IPS DF 4.7 (cell line): ENCODE results near the gene MYEOV.

Experiments used
- DNase-seq: peaks from one replicate; pipeline ENCODE4 v3.0.0-alpha.2; 2013; ENCODE audit warnings: low spot score; ENCODE audit errors: extremely low read depth

MYEOV gene

GRCh38 chr11:69286374-69287371, 7.3 kb upstream of the MYEOV start:
- DNase-seq = no peak

GRCh38 chr11:69287968-69288882, 5.7 kb upstream of the MYEOV start:
- no peak for DNase-seq

GRCh38 chr11:69288883-69289242, 5.1 kb upstream of the MYEOV start:
- no peak for DNase-seq

DNA sequence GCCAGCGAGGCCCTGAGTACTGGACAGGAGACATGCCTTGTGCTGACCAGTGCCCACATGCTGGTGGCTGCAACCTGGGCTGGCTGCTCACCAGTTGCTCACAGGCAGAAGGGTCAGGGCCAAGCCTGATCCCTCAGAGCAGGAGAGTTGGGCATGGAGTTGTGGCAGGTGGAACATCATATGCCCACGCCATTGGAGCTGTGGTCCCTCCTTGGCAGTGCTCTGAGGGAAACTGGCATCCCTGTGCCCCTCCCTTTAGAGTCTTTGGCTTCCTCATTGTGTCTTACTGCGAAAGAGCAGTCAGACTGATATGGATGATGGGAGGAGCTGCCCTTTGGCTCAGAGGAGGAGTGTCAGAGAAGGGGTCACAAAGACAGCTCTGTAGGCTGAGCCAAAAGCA, 3.1 kb upstream of the MYEOV start:
- no peak for DNase-seq

DNA sequence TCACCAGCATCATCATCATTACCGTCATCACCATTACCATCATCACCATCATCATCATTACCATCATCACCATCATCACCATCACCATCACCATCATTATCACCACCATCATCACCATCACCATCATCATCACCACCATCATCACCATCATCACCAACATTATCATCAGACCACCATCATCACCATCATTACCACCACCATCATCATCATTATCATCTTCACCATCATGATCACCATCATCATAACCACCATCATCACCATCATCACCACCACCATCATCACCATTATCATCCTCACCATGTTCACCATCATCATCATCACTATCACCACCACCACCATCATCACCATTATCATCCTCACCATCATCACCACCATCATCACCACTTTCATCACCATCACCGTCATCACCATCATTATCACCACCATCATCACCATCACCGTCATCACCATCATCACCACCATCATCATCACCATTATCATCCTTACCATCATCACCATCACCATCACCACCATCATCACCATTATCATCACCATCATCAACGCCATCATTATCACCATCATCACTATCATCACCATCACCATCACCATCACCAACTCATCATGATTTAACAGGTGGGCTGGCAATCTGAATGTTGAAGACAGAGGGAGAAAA, 2.4 kb upstream of the MYEOV start:
- no peak for DNase-seq

DNA sequence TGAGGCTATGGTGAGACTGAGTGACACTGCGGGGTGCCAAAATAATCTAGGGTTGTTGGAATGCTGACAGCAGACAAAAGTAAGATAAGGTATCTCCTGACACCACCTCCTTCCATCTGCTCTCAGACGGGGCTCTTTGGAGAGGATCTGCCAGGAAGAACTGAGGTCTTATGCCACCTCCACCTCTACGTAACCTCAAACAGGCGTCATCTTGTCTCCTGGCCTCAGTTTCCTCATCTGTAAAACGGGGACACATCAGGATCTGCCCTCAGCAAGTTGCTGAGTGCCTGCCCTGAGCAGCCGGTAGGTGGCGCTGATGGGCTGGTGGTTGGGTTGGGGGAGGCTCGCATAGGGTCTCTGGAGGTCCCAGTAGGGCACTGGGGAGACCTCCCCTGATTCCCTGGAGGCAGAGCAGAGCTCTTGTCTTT, 1.7 kb upstream of the MYEOV start:
- no peak for DNase-seq

GRCh38 chr11:69293087-69293486, 868 bp upstream of the MYEOV start:
- DNase-seq = no peak

- DNase-seq = no peak
Observed at GRCh38 chr11:69294571-69295078, 670 bp downstream of the MYEOV start.

DNA sequence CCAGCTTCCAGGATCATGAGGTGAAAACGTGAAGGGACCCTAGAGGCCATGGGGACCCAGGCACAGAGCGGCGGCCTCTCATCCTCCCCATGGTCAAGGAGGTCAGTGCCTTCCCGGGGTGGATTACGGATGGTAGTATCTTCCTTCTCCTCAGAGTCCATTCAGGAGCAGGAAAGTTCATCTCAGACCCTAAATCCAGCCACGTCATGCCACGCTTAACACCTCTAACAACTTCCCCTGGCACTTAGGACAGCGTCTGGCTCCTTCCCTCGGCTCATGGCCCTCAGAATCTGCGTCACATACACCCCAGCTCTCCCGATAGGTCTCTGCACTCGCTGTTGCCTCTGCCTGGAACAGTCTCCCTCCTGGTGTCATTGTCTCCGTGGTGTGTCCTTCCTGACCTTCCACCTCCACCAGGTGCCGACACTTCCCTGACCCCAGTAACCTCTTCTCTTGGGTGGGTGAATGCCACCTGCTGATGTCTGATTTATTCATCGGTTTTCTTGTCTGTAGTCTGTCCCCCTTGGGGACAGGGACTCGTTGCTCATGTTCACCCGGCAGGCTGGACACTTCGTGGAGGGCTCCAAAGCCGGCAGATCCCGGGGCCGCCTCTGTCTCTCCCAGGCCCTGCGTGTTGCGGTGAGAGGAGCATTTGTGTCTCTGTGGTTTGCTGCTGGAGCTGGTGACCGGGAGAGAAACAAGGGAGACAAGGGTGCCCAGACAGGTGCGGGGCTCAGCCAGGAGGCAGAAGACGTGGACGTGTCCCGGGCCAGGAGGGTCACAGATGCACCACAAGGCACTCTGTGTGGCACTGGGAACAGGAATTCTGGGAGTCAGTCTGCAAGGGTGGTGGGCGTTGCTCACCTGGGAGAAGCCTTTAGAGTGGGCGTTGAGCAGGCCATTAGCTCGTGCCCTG, 1.4 kb downstream of the MYEOV start:
- no peak for DNase-seq

DNA sequence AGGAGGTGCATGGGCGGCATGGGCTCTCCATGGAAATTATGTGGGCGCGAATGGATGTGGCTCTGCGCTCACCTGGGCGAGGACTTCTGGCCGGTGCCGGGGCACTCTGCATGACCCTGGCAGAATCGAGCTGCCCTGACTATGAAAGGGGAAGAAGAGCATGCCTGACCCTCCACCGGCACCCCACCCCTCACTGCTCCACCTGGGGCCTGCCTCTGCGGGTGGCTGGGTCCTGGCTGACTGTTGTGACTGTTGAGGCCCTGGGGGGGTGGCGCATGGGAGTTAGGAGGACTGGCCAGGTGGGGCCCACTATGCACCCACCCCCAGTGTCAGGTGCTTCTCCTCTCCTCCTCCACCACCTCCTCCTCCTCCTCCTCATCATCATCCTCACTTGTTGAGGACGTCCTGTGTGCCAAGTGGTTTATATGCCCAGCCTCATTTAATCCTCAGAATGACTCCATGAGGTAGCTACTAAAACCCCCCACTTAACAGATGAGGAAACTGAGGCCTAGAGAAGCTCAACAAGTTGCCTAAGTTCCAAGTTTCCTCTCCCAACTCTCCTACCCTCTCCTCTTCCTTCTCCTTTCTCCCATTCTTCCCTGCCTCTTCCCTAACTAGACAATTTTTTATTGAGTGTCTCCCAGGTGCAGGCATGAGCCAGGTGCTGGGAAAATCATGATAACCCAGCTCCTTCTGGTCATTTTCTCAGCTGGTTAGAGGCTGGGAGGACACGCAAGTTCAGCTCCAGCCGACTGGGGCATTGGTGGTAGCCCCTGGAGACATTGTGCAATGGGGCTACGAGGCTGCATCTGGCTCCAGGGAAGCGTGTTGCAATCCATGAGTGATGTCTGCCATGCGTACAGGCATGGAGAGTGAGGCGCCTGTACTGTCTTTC, 2.3 kb downstream of the MYEOV start:
- no peak for DNase-seq

DNA sequence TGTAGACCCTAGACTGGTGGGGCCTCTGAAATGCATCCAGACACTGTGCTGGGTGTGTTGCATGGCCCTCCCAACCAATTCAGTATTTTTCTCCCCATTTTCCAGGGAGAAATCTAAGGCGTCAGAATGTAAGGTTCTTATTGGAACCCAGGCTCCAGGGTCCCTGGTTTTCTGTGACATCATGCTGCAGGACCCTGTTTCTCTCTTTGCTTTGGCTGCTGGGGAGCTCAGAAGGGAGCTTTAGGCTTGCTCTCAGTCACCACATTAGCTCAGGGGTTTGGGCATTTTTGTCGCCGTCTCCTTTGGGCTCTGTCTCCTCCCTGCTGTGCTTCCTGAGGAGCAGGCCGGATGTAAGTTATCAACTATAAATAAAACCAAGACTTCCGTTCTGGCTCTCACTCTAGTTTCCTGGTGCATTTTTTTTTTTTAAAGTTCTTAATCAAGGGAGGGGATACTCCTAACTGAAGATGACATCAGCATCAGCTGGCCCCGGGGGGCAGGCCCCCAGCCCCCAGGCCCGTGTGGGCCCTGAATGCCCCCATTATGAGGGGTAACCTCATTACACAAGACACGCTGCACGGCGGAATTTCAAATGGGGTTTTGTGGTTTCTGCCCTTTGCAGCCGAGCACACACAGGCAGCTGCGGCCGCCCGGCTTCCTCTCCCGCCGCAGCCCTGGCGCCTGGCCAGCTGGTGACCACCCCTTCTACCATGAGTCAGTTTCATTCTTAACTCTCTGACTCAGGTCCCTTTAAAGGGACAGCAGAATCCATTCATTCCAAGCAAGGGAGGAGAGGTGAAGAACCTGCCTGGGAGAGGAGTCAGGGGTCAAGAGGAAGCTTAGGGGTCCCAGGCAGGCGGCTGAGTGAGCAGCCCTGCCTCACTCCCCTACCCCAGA, 3.2 kb downstream of the MYEOV start:
- no peak for DNase-seq

- DNase-seq = no peak
Observed at GRCh38 chr11:69297787-69298266, 3.9 kb downstream of the MYEOV start.

DNA sequence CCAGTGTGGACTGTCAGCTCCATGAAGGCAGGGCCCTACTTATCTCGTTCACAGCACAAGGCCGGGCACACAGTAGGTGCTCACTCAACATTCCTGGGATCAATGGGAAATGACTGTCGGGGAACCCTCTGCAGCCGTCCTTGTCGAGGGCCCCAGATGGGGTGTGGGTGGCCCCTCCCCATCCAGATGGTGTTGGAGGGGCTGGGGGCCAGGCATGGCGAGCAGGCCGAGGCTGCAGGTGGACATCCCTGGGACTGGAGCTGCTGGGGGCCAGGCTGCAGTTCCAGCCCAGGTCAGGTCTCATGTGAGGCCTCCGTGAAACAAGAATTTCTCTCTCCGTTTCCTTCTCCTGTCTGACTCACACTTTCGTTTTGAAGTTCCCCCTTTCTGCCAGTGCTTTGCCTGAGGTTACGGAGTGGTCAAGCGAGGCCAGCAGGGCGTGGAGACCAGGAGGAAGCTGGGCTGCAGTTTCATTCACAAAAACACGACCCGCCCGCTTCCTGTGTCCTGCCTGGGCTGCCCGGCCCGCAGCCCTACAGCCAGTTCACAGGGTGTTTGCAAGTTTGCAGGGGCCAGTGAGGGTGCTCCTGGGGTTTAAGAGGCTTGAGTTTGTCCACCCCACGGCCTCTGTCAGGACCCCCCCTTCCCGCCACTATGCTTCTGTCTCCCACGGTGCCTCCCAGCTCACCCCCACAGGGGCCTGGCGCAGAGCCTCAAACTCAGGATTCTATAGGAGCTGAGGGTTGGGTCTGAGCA, 4.5 kb downstream of the MYEOV start:
- DNase-seq = no peak

- DNase-seq = no peak
Observed at GRCh38 chr11:69299023-69299461, 5.1 kb downstream of the MYEOV start.

- DNase-seq = no peak
Observed at GRCh38 chr11:69299572-69299971, 5.6 kb downstream of the MYEOV start.

DNA sequence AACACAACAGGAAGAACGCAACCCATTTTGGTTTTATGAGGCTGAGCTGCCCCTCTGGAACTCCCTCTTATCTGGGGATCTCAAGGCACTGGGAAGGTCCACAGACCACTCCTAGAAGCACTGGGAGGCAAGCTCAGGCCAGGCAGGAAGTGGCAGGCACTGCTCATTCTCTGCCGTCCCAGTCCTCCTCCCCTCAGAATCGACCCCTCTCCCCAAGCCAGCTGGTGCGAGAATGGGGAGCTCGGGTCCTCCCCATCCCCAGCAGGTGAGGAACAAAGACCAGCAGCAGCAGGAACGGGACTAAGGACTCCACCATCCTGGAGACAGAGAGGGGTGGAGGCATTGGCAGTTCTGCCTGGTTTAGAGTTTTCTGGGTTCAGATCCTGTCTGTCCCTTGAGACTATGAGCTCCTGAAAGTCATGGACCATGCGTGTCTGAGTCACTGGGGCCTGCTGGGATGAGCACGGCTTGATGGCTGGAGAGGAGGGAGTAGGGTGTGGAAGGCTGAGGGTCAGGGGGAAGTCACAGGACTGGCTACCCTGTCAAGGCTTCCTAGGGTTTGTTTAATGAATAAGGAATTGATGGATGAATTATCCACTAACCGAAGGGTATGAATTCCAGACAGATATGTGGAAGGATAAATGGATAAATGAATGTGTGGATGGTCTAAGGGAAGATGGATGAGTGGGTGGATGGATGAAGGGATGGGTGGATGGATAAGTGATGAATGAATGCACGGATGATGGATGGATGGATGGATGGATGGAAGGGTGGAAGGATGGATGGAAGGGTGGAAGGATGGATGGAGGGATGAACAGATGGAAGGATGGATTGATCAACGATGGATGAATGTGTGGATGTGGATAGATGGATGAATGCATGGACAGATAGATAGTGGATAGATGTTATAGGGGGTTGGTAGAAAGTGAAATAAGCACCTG, 6.4 kb downstream of the MYEOV start:
- DNase-seq = no peak
